Activated naive CD8-positive, alpha-beta T cell treated with anti-CD3 and anti-CD28 coated beads, Interleukin-2, amount 50 U/mL, for 24 hours (primary cell): ENCODE measurements around the gene HAGHL.

Source experiments
- ATAC-seq: fragments of 150-1000 bp; cut with Tn5 transposase; one replicate; pipeline ENCODE4 v1.10.0; 2021
- DNase-seq: peaks from one replicate; pipeline ENCODE4 v3.0.0; 2021
- H3K27ac Mint-ChIP-seq: one replicate; pipeline ENCODE4 v1.8.0; 2021; ENCODE audit warnings: mild to moderate bottlenecking, mixed read lengths
- H3K27me3 Mint-ChIP-seq: one replicate; pipeline ENCODE4 v1.8.0; 2021; ENCODE audit warnings: mixed read lengths
- H3K36me3 Mint-ChIP-seq: one replicate; pipeline ENCODE4 v1.8.0; 2021; ENCODE audit warnings: low read depth, mixed read lengths
- H3K4me1 Mint-ChIP-seq: one replicate; pipeline ENCODE4 v1.8.0; 2021; ENCODE audit warnings: mixed read lengths
- H3K4me3 Mint-ChIP-seq: one replicate; pipeline ENCODE4 v1.8.0; 2021; ENCODE audit warnings: mild to moderate bottlenecking, moderate library complexity, mixed read lengths
- H3K9me3 Mint-ChIP-seq: one replicate; pipeline ENCODE4 v1.8.0; 2021; ENCODE audit warnings: mixed read lengths

The HAGHL gene

DNA sequence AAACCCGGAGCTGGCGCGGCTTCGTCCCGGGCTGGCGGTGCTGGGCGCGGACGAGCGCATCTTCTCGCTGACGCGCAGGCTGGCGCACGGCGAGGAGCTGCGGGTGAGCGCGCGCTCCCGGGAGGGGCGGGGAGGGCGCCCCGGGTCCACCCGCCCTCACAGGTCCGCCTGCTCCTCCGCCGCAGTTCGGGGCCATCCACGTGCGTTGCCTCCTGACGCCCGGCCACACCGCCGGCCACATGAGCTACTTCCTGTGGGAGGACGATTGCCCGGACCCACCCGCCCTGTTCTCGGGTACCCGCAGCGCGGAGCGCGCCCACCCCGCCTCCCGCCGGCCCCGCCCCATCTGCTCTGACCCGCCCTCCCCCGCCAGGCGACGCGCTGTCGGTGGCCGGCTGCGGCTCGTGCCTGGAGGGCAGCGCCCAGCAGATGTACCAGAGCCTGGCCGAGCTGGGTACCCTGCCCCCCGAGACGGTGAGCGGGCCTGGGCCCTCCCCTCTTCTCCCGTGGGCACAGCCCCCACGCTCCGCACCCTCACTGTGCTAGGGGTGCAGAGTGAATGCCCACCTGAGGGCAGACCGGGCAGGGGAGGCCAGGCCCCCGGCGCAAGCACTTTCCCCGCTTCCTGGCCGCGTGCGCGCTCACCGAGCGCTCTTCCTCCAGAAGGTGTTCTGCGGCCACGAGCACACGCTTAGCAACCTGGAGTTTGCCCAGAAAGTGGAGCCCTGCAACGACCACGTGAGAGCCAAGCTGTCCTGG lies 1.4 kb downstream of the HAGHL start:
- ATAC-seq: peak; percentile 44
- H3K4me3 Mint-ChIP-seq: peak overlapping the region; percentile 42
- H3K4me1 Mint-ChIP-seq: no peaks in the 10 kb centered on the region
- peak; percentile 72 for DNase-seq
- no peaks in the 10 kb centered on the region for H3K27me3 Mint-ChIP-seq
- H3K27ac Mint-ChIP-seq: no peak overlapping the region
- no peaks in the 10 kb centered on the region for H3K36me3 Mint-ChIP-seq
- H3K9me3 Mint-ChIP-seq: no peaks in the 10 kb centered on the region

DNA sequence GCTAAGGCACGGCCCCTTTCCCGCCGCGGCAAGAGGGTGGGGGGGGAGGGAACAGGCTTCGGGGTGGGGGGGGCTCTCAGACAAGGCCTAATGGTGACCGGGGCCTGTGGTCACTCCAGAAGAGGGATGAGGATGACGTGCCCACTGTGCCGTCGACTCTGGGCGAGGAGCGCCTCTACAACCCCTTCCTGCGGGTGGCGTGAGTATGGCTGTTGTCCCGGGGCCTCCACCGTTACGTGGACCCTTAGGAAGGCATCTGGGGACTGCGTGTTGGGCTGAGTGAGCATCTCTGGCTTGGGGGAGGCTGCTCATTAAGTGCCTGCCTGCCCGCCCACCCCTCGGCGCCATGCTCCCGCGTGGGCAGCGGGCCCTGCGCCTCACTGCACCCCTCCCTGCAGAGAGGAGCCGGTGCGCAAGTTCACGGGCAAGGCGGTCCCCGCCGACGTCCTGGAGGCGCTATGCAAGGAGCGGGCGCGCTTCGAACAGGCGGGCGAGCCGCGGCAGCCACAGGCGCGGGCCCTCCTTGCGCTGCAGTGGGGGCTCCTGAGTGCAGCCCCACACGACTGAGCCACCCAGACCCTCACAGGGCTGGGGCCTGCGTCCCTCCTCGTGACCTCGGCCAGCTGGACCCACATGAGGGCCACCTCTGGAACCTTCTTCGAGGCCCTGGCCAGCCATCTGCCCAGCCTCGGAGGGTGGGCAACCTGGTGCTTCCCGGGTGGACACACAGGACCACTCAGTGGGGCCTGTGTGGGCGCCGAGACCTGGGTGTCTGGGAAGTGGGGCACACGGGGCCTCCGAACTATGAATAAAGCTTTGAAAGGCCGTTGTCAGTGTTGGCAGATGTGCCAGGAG lies 2.2 kb downstream of the HAGHL start:
- Mint-ChIP-seq H3K36me3 (no peaks in the 10 kb centered on the region), H3K4me1 (no peaks in the 10 kb centered on the region), H3K27me3 (no peaks in the 10 kb centered on the region), H3K27ac (no peak overlapping the region), H3K9me3 (no peaks in the 10 kb centered on the region), H3K4me3 (peak overlapping the region; percentile 42)
- DNase-seq: no peak
- ATAC-seq: no peak

DNA sequence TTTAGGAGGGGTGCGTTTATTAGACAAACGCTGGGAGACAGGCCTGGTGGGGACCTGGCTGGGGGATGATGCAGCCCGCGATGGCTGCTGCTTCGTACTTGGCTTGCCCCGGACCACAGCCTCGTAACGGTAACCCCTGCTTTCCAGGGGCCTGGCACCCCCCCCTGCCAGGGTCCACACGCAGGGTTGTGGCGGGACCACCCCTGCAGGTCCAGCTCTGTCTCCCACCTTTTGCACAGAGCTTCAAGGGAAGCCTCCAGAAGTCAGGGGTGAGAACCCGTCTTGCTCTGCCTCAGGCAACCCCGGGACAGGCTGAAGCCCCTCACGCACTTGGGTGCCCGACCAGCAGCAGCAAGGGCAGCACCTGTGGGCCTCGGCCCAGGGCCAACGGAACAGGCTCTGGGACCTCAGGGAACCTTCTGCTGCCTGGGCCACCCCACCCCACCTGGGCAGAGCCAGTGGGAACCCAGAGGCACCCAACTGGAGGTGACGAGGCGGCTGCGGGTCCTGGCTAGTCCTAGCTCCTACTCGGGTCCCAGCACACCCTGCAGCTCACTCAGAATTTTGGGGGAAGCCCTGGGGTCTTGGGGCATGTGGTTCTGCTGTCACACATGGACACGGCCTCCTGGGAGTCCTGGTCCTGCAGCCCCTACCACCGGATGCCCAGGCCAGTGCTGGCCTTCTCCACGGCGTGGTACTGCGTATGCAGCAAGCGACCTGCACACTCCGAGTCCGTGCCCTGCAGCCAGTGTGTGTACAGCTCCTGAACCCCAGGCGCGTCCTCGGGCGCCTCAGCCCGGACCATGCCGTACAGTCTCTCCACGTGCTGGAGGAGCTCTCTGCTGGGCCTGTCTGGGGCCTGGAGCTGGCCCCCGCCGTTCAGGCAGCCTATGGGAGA lies 3.1 kb downstream of the HAGHL start:
- ATAC-seq (no peak), DNase-seq (no peak)
- Mint-ChIP-seq H3K27me3 (no peaks in the 10 kb centered on the region), H3K4me3 (no peak overlapping the region), H3K27ac (no peak overlapping the region), H3K9me3 (no peaks in the 10 kb centered on the region), H3K36me3 (peaks cover under 1% of the 10 kb centered on the region), H3K4me1 (peaks cover 3% of the 10 kb centered on the region)

DNA sequence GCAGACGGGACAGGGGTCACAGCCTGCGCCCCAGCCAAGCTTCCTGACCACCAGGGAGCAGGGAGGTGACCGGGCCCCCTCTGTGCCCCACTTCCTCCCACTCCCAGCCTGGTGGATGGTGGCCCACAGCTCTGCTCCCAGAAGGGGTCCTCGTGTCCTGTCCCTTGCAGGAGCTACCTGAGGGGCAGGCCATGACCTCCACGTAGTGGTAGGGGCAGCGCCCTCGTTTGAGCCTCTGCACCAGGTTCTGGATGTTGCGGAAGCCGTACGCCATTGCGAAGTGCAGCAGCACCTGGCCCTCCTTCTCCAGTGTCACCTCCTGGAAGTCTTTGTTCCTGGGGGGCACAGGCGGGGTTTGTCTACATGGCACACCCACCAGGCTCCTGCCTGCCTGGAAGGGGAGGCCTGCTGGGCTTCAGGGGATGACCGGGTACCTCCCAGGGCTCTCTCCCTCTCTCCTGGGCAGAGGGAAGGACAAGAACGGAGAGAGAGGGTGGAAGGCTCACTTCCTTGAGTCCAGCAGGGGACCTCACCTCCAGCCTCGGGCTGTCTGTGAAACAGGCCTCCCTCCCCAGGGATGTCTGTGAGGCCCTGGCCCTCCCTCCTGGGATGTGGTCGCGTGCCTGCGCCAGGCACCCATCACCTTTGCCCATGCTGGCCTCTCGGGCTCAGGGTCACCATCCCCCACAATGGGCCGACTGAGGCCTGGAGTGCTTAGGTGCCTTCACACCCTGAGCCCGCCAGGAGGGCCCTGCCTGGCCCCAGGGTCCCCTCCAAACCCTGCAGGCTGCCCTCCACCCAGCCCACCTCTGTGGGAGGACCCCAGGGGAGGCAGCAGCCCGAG lies 4.0 kb downstream of the HAGHL start:
- Mint-ChIP-seq H3K27me3 (no peaks in the 10 kb centered on the region), H3K9me3 (no peaks in the 10 kb centered on the region), H3K27ac (no peak overlapping the region), H3K36me3 (peaks cover 3% of the 10 kb centered on the region), H3K4me1 (peaks cover 12% of the 10 kb centered on the region), H3K4me3 (no peak overlapping the region)
- no peak for DNase-seq
- ATAC-seq: no peak

DNA sequence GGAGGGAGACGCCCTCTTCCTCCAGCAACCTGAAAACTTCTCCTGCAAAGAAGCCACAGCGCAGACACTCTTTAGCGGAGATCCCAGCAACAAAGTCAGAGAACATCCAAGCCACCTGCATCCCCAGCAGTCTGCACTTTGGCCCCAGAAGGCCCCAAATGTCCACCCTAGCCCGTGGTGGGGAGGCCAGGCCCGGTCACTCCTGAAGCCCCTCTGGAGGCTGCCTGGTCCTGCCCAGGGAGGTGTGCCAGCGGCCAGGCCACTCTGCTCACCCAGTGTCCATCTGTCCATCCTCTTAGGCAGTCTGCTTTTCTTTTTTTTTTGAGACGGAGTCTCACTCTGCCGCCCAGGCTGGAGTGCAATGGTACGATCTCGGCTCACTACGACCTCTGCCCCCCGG lies 5.4 kb downstream of the HAGHL start:
- H3K27ac Mint-ChIP-seq: no peak overlapping the region
- DNase-seq (no peak), ATAC-seq (no peak)
- no peak overlapping the region for H3K4me3 Mint-ChIP-seq
- no peaks in the 10 kb centered on the region for H3K9me3 Mint-ChIP-seq
- H3K36me3 Mint-ChIP-seq: peaks cover 5% of the 10 kb centered on the region
- H3K27me3 Mint-ChIP-seq: no peaks in the 10 kb centered on the region
- H3K4me1 Mint-ChIP-seq: peaks cover 18% of the 10 kb centered on the region

DNA sequence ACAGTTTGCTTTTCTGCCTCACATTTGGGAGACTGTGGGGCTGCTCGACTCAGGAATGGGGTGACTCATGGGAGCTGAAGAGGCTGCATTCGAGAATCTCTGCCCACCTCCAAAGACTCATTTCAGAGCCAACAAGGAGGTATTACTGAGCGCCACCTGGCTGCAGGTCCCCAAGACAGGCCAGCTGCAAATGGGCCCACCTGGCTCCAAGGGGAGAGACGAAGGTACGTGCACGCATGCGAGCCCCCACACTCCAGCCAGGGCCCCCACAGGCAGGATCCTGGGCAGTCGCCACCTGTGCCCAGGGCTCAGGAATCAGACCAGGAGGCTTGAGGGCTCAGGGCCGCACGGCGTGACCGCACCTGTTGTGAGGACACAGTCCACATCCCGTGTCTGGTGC lies 6.0 kb downstream of the HAGHL start:
- H3K4me1 Mint-ChIP-seq: peaks cover 18% of the 10 kb centered on the region
- ATAC-seq (no peak), DNase-seq (no peak)
- H3K4me3 Mint-ChIP-seq: no peak overlapping the region
- H3K9me3 Mint-ChIP-seq: no peaks in the 10 kb centered on the region
- no peaks in the 10 kb centered on the region for H3K27me3 Mint-ChIP-seq
- H3K27ac Mint-ChIP-seq: no peak overlapping the region
- peaks cover 8% of the 10 kb centered on the region for H3K36me3 Mint-ChIP-seq

DNA sequence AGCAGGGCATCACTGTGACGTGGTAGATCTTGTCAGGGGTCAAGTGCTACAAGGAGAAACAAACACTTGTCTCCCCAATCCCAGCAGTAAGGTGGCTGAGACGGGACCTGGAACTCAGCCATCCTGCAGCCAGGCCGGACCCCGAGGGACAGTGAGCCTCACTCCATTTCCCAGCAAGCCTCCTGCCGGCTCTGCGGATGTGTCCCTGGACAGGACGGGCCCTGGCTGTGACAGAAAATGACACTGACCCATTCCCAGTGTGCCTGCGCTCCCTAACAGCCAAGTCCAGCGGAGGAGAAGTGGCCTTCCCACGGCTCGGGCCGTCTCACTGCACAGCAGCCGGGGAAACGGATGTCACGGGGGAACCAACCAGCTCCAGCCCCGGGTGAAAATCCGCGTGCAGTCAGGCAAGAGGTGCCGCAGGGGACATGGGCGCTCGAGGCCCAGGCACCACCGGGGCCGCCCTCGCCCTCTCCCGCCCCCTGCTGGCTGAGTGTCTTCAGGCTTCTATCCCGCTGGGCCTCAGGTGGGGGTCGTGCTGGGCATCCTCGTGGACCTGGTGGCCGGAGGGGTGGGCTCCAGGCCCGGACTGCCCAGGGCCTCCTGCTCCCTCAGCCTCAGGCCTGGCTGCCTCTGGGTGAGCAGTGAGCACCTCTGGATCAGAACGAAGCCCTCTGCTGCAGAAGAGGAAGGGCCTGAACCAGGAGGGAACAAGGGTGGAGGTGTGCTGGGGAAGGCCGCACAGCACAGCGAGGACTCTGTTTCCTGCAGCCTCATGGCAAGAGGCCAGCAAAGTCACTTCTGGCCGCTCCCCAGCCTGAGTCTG lies 6.7 kb downstream of the HAGHL start:
- peak; percentile 60 for DNase-seq
- no peak for ATAC-seq
- Mint-ChIP-seq H3K27ac (no peak overlapping the region), H3K4me3 (no peak overlapping the region), H3K4me1 (peaks cover 20% of the 10 kb centered on the region), H3K36me3 (peaks cover 8% of the 10 kb centered on the region), H3K9me3 (no peaks in the 10 kb centered on the region), H3K27me3 (no peaks in the 10 kb centered on the region)

DNA sequence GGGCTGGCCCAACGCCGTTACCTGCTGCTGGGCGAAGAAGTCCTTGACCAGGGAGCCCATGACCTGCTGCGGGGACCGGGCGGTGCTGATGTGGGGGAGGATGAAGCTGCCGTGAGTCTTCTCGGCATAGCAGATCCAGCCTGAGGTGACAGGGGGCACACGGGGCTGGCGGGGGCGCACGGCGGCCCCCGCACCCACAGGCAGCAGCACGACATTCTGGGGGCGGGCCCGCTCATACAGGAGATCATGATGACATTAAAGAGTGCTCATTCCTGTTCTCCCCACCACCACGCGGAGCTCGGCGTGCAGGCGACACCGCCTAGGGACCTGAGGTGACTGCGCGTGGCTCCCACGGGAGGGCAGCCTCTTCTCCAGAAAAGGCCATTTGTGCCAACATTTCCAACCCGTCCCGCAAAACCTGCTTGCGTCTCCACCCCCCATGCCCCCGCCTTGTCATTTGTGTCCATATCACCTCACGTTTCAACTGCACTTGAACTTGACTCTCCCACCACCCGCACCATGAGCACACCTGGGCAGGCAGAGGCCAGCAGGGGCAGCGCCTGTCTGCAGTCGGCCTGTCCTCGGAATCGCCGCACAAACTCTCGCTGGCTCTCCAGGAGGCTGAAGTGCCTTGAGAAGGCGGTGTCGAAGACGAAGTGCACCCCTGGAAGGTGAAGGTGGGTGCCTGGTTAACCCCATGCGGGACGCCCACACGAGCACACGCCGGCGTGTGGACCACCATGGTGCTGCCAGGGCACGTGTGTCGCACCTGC lies 7.5 kb downstream of the HAGHL start:
- Mint-ChIP-seq H3K4me3 (no peak overlapping the region), H3K9me3 (no peaks in the 10 kb centered on the region), H3K27ac (no peak overlapping the region), H3K4me1 (peaks cover 23% of the 10 kb centered on the region), H3K27me3 (no peaks in the 10 kb centered on the region), H3K36me3 (peaks cover 8% of the 10 kb centered on the region)
- no peak for ATAC-seq
- no peak for DNase-seq

DNA sequence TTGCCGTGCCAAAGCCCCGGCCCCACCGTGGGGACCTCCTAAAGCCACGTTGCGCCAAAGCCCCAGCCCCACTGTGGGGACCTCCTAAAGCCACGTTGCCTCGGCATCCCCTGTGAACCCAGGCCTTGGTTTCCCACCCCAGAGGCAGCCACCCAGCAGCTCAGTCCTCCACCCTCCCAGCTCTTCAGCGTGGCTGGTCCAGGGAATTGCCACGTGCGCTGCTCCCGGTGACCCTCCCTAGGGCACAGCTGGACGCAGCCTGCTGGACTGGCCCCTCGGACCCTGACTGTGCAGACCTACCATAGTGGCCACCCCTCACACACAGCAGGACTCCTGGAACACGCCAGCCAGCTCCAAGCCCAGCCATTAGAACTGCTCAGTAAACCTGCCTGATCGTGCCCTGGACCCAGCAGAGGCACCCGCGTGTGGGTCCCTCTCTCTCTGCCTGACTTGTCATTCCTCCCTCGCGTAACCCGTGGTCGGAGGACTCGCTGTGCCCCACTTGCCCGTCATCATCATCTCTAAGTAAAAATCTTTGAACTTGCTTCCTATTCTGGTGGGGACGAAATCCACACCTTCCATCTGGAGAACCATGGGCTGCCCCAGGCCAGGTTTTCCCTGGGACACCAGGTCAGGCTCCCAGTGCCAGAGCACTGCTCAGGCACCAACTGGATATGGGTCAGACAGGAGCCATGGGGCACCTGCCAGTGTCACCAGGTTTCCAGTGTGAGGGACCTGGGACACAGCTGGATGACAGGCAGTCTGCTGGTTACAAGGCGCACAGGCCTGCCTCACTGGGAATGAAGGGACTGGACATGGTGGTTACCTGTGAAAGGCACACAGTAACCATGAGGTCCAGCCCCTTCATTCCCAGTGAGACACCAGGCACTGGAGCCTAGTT lies 8.3 kb downstream of the HAGHL start:
- Mint-ChIP-seq H3K36me3 (peaks cover 8% of the 10 kb centered on the region), H3K27ac (peak overlapping the region; percentile 27), H3K27me3 (no peaks in the 10 kb centered on the region), H3K4me1 (peaks cover 29% of the 10 kb centered on the region), H3K4me3 (no peak overlapping the region), H3K9me3 (no peaks in the 10 kb centered on the region)
- DNase-seq: no peak
- ATAC-seq: no peak

DNA sequence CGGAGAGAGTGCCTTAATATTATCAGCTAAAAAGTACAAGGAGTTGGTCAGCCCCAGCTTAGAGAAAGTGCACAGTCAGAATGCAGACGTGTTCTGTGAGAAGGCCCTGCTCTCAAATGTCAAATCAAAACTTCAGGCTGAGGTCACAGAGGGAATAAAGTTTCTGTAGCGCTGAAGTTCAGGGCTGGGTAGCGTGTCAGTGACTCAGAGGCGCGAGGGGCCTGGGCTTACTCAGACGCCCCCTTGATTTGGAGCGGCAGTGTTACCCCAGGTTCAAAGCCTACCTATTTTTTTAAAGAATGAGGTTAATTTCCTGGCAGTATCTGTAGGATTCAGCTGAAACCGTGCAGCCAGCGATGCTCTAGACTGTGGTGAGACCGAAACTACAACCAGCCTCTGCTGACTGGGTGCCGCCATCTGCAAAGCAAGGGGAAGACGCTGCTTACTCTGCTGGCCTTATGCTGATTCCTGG lies 9.1 kb downstream of the HAGHL start:
- Mint-ChIP-seq H3K27me3 (no peaks in the 10 kb centered on the region), H3K27ac (peak overlapping the region; percentile 42), H3K4me1 (peaks cover 29% of the 10 kb centered on the region), H3K36me3 (peaks cover 8% of the 10 kb centered on the region), H3K4me3 (no peak overlapping the region), H3K9me3 (no peaks in the 10 kb centered on the region)
- no peak for DNase-seq
- peak; percentile 77 for ATAC-seq

DNA sequence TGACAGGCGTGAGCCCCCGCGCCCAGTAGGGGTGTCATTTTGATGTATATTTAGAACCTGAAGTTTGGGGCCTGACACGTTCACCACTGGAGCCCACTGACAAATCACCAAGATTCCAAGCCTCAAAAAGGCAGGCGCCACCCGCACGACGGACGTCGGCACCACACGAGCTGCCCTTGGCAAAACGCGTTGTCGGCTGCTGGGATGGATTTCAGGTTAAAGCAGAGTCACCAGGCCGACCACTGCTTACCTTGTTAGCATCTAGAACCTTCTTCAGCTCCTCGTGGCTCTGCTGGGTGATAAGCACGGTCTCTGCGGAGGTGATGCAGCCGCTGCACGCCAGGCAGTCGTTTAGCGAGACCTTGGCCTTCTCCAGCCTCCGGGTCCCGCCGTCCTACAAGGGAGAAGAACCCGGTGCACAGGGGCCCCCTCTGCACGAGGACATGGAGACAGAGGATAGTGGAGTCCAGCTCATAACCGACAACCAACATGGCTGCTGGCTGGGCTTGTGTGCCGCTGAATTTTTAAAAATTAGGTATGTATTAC lies 10.1 kb downstream of the HAGHL start:
- Mint-ChIP-seq H3K36me3 (peaks cover 8% of the 10 kb centered on the region), H3K27me3 (no peaks in the 10 kb centered on the region), H3K27ac (no peak overlapping the region), H3K4me1 (peaks cover 31% of the 10 kb centered on the region), H3K9me3 (no peaks in the 10 kb centered on the region), H3K4me3 (no peak overlapping the region)
- DNase-seq (no peak), ATAC-seq (no peak)
